ENCODE results near the gene GPC5.
"Not testable (repeated sequence)": the region's sequence is repeated elsewhere in the genome, so short reads cannot be mapped to it uniquely, and the experiment has no call there.

Gene GPC5

GRCh38 chr13:91725646-91726045, 327.2 kb downstream of the GPC5 start:
- DNase-seq: no peak

- no peak for DNase-seq
Observed at GRCh38 chr13:91726671-91727070, 328.2 kb downstream of the GPC5 start.

- no peak for DNase-seq
Observed at GRCh38 chr13:91729859-91730258, 331.4 kb downstream of the GPC5 start.

- DNase-seq: no peak
Observed at GRCh38 chr13:91739751-91740150, 341.3 kb downstream of the GPC5 start.

GRCh38 chr13:91740756-91741155, 342.3 kb downstream of the GPC5 start:
- DNase-seq: no peak

GRCh38 chr13:91741925-91742324, 343.5 kb downstream of the GPC5 start:
- DNase-seq: no peak

GRCh38 chr13:91744284-91744683, 345.9 kb downstream of the GPC5 start:
- no peak for DNase-seq

GRCh38 chr13:91745967-91746366, 347.5 kb downstream of the GPC5 start:
- no peak for DNase-seq

- no peak for DNase-seq
Observed at GRCh38 chr13:91747186-91747585, 348.8 kb downstream of the GPC5 start.

GRCh38 chr13:91748416-91749089, 350.1 kb downstream of the GPC5 start:
- no peak for DNase-seq

GRCh38 chr13:91758724-91759123, 360.3 kb downstream of the GPC5 start:
- DNase-seq: no peak

- no peak for DNase-seq
Observed at GRCh38 chr13:91762957-91763356, 364.5 kb downstream of the GPC5 start.

GRCh38 chr13:91764527-91764926, 366.1 kb downstream of the GPC5 start:
- no peak for DNase-seq

- DNase-seq: no peak
Observed at GRCh38 chr13:91767651-91768050, 369.2 kb downstream of the GPC5 start.

- DNase-seq: no peak
Observed at GRCh38 chr13:91768746-91769145, 370.3 kb downstream of the GPC5 start.

- no peak for DNase-seq
Observed at GRCh38 chr13:91771229-91771628, 372.8 kb downstream of the GPC5 start.

GRCh38 chr13:91773591-91774227, 375.3 kb downstream of the GPC5 start:
- no peak for DNase-seq

- no peak for DNase-seq
Observed at GRCh38 chr13:91774397-91774796, 376.0 kb downstream of the GPC5 start.

GRCh38 chr13:91776611-91777193, 378.3 kb downstream of the GPC5 start:
- no peak for DNase-seq

GRCh38 chr13:91778123-91778522, 379.7 kb downstream of the GPC5 start:
- DNase-seq: no peak

- not testable (repeated sequence) for DNase-seq
Observed at GRCh38 chr13:91781982-91782691, 383.7 kb downstream of the GPC5 start.

- DNase-seq: no peak
Observed at GRCh38 chr13:91785431-91786119, 387.2 kb downstream of the GPC5 start.

GRCh38 chr13:91792054-91792453, 393.6 kb downstream of the GPC5 start:
- DNase-seq: no peak

Measured in activated CD4-positive, CD25-positive, alpha-beta regulatory T cell treated with anti-CD3 and anti-CD28 coated beads, Interleukin-2, amount 50 U/mL, for 72 hours (primary cell).